HG02588 (cell line): ENCODE data around the gene PERCC1.

ENCODE experiments used
- ATAC-seq: cut with Tn5 transposase; IDR thresholded peaks from one replicate; pipeline ENCODE4 v1.9.1; 2021; ENCODE audit warnings: mild to moderate bottlenecking, moderate library complexity; ENCODE audit not compliant: unreplicated experiment

The PERCC1 gene

DNA sequence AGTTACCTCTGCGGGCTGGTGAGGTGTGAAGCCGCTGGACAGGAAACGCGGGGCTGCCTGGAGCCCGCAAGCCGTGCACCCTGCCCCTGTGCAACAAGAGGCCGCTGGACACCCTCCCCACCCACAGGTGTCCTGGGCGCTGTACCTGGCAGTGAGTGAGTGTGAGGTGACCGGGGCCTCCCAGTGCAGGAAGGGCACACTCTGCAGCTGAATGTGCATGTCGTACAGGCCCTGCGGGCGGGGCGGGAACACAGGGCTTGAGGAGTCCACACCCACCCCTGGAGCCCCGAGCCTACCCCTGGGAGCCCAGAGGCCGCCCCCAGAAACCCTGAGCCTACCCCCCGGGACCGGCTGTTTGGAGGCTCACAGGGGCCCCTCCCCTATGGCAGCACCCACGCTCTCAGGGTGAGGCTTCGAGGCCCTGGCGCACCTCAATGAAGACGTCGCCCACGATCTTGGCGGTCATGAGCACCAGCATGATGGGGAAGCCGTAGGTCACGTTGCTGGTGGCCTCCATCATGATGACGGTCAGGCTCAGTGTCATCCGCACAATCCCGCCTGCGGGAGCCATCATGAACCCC lies 17.7 kb downstream of the PERCC1 start:
- ATAC-seq, result no peak

DNA sequence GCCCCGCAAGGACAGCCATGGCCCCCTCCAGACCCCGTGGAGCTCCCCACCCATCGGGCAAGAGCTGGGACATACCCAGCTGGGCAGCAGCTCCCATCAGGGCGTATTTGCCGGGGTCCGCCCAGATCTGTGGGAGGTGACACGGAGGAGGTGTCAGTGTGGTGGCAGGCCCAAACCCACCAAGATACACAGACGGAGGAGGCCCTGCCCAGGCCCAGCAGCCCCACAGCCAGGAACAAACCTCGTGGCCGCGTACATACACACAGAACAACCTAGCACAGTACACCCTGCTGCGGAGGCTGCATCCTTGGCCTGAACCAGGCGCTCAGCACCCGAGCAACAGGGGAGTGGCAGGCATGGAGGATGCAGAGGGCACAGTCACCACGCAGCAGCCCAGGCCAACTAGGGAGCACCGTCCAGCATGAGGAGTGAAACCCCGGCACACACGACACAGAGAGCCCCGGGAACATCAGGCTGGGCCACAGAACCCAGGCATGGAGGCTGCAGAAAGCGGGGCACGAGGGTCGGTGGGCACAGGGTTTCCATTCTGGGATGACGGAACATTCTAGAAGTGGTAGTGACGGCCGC lies 18.4 kb downstream of the PERCC1 start:
- no peak for ATAC-seq

DNA sequence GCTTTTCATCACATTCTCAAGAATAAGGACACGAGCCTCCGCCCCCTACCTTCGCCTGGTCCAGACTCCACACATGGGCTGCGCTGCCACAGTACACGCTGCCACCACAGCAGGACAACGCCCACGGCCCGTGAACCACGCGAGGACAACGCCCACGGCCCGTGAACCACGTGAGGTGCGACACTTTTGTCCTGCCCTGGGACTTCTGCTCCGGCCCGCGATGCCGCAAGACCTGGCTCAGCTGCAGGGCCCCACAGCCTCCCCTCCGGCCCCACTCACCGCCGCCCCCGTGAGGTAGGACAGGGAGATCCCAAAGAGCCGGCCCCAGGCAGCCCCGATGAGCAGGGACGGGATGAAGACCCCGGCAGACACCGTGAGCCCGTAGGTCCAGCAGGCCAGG lies 19.3 kb downstream of the PERCC1 start:
- ATAC-seq, result no peak

DNA sequence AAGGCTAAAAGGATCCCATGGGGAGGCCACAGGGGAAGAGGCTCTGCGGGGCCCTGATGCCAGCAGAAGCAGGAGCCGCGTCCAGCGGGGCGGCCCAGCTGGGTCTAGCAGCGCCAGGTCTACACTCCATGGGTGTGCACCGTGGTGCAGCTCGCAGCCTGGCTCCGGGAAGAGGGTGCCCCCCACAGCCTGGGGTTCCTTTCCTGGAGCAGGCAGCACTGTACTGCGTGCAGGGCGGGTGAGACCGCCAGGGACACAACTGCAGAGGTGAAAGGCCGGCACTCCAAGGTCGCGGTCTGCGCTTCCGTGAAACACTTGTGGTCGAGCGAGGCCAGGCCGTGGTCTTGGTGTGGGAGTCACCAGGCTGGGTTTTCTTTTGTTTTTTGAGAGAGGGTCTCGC lies 20.0 kb downstream of the PERCC1 start:
- ATAC-seq, result no peak

DNA sequence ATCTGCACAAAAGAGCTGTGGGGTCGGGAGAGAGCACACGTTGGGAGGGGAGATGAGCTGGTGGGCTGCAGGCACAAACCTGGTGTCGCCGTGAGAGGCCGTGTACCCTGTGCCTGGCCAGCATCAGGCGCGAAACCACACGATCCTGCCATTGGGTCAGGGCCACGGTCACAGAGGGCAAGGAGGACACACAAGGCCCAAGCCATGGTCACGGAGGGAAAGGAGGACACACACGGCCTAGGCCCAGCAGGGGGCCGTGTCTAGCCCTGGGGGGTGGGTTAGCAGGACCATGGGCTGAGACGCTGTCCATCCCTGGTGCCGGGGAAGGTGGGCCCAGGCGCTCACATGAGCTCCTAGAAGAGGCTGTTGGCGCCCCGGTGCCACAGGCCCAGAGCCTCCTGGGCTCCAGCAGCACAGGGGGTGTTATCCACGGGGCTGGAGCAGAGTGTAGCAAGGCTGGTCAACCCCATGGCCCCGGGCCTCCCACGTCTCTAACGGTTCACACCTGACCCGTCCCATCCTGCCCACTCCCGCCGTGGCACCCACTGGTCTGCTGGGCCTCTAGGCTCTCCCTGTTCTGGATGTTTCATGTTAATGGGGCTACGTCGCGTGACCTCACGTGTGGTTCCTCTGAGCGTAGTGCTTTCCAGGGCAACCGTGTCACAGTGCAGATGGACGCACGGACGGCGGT lies 21.0 kb downstream of the PERCC1 start:
- ATAC-seq, result no peak

DNA sequence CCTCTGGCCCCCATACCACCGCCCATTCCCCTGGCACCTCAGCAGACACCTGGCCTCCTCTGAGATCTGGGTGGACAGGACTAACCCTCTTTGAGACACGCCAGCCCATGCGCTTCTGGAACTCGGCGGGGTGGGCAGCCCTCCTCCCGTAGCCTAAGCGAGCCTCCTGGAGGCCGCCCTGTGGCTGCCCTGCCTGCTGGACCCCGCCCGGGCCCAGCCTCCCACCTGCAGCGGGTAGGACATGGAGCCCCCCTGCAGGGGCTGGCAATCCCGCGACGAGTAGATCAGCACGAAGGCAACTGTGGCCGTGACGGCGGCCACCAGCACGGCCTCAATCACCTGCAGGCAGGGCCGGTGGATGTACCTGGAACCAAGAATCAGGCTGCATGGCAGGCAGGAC lies 21.7 kb downstream of the PERCC1 start:
- ATAC-seq, result no peak

DNA sequence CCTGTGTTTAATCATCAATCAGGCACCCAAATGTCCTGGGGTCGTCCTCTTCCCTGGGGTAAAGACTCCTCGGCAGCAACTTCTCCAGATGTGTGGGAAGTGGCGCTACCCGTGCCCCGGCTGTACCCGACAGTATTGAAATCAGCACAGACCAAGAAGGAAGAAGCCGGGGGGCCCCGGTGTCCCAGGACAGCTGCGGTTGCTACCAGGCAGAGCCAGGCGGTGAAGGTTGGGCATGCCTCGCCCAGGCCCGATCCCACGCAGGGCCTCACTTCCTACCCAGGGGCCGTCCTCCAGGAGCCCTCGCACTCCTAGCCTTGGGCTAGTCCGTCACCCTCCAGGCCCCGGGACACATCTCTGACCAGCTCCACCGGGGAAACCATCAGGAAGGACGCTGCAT lies 22.4 kb downstream of the PERCC1 start:
- no peak for ATAC-seq

DNA sequence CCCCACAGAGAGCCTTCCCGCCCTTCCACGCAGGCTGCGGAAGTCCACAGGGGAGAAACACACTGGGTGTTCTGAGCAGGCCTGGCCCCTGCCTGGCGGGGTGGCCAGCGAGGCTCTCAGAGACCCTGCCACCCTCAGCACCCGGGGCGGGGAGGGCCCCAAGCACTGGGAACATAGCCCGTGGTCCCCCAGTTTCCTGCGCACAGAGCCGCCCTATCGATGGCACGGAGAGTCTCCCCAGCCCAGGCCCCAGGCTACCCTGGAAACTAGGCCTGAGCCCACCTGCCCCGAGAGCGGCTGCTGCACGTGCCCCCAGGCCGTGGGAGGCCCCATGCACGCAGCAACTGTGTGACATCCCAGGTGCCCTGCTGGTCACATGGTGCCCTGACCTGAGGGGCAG lies 23.7 kb downstream of the PERCC1 start:
- no peak for ATAC-seq

DNA sequence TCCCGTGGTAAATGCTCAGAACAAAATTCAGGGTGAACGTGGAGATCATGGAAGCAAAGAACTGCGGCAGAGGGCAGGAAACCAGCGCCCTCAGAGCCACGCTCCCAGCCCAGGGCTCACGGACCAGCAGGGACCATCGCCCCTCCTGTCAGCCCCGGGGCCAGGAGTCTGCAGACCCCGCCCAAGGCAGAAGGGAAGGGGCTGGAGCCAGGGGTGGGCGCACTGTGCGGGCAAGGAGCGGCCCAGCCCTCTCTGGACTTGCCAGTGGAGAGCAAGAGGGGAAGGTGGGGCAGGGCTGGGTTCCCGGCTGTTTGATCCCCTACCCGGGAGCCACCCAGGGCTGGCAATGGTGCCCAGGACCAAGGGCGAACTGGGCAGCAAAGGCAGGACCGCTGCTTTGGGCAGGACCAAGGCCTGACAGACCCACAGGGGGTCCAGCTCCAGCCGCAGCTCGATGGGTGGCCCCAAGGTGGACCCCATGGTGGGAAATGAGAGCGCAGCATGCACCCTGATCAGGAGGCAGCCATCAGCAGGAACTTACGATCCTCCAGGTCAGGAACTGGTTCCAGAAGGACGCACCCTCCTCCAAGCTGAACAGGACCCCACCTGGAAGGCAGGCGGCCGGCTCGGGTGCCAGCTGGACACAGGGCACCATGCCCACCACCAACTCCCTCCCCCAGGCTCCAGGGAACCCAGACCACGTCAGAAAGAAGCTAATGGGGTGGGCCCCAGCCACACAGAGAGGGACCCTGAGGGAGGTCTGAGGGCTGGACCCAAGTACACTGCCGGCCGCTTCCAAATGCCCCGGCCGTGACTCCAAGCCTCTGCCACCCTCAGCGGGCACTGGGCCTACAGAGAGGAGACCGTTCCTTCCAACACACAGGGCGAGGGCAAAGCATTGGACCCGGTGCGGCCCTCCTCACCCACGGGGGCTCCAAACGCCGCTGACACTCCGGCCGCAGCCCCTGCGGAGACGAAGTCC lies 24.6 kb downstream of the PERCC1 start:
- no peak for ATAC-seq

DNA sequence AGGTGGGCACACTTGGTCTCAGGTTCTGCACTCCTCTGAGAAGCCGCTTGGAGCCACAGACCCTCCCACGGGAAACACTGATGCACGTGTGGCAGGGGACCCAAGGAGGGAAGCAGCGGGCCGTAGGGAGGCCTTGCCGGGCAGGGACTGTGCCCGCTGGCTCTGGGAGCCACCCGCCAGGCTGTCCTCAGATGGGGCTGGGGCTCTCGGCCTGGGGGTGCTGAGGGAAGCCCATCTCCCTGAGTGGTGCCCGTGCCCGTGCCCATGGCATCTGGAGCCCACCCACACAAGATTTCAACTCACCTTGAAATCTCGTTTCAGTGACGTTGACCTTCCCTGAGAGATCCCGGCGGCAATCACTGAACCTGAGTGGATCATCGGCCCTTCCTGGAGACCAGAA lies 26.1 kb downstream of the PERCC1 start:
- no peak for ATAC-seq

DNA sequence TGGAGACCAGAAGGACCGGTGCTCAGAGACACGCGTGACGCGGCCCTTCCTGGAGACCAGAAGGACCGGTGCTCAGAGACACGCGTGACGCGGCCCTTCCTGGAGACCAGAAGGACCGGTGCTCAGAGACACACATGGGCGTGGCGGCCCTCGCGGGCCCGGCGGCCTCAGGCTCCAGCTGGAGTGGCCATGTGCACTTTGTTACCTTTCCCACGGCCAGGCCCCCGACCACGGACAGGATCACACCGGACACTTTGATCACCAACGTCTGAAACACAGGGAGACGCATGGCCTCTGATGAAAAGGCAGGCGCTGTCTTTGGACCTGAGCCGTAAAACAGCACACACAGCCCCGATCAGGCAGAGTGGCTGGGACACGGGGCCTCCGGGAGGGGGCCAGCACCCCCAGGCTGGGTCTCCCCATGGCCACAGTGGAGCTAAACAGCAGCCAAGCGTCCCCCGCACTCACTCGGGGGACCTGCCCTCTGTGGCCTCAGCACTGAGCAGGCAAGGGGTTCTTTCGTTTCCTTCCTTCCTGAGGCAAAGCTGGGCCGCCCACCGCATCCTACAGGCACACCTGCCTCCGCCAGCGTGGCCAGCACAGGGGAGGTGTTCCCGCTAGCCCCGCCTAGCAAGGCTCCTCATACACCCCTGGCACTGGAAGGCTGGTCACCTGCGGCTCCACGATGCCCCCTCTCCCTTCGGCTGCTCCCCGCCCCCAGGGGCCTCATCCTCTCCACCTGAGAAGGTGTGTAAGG lies 26.8 kb downstream of the PERCC1 start:
- ATAC-seq, result no peak

DNA sequence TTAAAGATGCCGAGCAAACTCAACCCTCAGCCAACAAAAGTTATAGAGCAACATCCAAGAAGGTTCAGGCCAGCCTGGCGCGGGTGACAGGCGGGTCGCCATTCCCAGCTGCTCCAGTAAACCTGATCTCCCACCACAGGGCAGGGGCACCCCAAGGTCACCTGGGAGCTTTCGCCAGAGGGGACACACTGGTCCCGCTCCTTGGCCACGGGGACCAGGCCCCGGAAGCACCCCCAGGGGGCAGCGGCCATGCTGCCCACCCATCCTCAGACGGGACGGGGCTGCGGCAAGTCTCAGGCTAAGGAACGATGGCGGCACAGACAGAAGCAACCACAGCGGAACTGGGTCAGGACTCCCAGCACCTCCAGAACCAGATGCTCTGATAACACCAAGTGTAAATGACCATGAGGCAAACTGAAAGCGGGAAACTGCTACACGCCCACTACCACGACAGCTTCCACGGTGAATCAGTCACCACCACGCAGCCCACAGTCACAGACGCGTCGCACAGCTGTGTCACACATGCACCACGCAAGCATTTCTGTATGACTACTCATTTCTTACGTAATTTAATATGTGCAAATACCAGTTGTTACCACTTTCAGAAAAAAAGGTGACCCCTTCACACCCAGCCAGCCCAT lies 27.6 kb downstream of the PERCC1 start:
- ATAC-seq, result no peak

DNA sequence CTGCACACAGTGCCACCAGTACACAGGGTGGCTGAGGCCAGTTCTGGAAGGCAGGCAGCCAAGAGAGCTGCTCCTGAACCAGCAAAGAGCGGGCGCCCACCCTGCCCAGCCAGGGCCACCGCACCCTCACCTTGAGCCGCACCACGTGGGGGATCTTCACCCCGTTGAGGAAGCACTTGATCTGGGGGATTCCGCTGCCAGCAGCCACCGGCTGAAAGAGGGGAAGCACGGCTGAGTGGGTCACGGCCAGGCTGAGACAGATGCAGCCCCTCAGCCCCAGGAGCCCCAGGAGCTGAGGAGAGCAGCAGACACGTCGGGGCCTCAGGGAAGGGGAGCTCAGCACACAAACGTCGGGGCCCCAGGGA lies 28.1 kb downstream of the PERCC1 start:
- no peak for ATAC-seq

DNA sequence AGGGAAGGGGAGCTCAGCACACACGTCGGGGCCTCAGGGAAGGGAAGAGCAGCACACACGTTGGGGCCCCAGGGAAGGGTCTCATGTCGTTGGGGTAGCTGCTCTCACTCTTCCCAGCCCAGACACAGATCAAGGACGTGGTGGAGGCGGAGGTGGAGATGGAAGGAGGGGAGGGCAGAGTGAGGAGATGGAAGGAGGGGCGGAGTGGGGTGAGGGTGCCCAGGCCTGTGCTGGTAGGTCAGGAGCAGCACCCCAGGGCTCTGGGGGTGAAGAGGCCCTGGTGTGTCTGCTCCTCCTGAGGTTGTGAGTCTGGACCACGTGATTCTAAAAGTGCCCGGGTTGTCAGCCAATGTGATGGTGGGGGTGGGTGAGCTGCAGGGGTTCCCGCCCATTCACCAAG lies 29.1 kb downstream of the PERCC1 start:
- no peak for ATAC-seq

DNA sequence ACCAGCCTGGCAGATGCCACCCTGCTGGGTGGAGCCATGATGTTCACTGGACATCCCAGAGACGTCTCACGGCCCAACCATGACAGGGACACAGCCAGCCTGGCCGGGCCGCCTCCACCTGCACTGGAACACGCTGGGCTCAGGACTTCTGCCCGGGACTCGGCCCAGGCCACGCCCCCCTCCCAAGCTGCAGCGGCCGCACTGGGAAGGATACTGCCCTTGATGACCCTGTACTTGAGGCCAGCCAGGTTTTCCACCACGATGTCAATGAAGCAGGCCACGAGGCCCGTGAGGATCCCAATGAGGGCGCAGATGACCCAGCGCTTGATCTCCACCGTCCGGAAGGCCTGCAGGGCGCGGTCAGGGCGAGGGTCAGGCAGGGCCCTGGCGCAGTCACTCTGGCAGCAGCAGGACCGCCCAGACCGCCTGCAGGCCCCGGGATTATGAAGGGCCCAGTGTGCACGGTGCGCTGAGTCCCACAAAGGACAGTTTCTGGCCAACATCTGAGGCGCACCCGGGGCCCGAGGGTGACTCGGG lies 29.8 kb downstream of the PERCC1 start:
- ATAC-seq, result no peak

DNA sequence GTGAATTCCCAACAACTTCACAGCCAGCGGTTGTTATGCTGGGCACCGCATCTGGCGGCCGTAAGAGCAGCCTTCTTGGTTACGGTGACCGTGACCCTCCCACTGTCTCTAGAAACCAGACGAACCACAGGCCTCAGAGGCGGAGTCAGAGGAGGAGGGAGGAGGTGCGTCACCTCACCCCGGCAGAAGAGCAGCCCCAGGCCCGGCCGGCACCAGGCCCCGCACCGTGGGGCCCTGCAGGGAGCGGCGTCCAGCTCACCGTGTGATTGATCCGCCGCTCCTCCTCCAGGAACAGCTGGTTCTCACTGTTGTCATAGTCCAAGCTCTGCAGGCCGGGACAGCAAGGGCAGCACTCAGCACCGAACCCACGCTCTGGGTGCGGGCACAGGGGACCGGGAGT lies 30.3 kb downstream of the PERCC1 start:
- ATAC-seq, result no peak

DNA sequence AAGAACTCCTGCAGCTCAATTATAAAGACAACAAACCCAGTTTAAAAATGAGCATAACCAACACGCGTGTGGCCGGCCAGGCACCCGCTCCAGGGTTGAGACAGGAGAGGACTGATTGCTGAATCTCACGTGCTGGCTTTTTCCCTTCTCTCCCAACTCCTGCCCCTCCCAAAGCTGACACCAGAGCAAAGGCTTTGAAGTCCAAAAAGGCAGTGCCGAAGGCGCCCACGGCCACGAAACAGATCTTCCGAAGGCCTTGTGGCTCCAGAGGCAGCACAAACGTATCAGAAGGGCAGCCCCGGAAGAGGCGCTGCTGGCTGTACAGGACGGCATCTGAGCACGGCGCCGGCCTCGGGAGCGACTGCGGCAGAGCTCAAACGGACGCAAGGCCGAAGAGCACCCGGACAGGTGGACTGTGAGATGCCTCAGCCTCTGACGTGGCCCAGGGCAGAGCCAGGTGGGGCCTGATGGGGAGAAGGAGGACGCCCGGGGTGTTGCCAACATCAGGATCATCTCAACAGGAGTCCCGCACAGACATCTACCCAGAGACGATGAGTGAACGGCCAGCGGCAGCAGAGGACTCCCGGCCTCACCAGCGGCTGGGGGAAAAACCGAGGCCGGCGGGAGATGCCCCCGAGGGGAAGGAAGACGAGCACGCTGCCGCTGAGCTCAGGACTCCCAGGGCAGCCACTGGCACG lies 33.5 kb downstream of the PERCC1 start:
- no peak for ATAC-seq

DNA sequence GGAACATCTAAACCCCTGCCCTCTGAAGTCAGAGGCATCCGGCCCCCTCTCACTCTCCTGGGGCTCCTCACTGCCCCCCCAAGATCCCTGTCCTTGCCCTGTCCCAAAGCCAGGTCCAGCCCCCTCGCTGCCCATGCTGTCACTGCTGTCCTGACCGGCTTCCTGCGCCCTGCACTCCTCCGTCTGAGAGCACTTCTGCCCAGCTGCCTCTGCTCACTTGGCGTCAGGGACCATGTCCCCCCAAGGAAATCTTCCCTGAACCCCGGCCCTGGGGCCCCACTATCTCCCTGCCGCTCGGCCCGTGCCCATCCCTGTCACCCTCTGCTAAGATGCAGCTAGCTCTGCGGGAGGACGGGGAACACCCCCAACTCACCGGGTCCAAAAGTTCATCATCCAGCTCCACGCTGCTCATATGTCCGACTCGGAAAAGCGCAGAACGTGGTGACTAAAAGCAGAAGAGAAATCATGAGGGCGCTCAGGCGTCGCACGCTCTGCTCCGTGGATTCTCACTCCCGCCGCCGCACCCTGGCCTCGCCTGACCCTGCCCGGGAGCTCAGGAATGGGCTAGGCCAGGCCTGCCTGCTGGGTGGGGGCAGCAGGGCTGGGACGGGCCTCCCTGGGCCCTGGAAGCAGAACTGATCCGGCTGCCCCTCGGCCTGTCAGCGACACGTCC lies 34.2 kb downstream of the PERCC1 start:
- ATAC-seq, result no peak

DNA sequence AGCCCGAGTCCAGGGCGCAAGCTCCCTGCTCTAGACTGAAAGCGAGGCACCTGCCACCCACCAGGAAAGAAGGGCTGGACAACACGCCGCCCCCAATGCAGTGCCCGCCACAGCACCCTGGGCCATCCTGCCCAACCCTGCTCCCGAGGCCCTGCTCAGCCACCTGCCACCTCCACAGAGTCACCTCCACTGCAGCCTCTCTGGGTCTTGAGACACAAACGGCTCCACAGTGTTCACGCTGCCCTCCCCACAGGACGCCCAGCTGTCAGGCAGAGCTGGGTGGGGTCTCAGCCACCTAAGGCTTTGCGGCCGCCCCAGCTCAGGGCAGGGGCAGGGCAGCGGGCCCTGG lies 34.7 kb downstream of the PERCC1 start:
- no peak for ATAC-seq
